ENCODE results near the gene PTH1R.

The PTH1R gene

DNA sequence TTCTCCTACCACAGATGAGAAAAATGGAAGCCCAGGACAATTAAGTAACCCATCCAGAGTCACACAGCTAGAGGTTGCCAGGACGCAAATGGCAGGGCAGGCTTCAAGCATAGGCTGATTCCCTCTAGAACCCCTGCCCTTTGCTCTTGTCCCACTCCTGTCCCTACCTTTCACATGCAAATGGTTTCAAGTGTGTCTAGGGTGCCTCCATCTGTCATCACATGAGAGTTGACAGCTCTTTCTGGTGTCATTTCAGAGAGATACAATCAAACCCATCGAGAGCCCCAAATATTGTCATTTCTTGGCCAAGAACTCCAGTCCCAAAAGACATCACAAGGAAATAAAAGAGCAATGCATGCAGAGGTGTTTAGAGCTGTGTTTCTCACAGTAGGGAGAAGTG lies 75.3 kb downstream of the PTH1R start:
- no peak for DNase-seq
